ENCODE results near the gene ATP6V0C. TPM values are rescaled to one million over a fixed set of nuclear protein-coding genes. Genes with fewer than 3 reads are reported as not detected.
"Not testable (repeated sequence)": the region's sequence is repeated elsewhere in the genome, so short reads cannot be mapped to it uniquely, and the experiment has no call there.

ATP6V0C gene
- total RNA-seq, 2 donors from 2014 or later = 114 to 164 TPM

DNA sequence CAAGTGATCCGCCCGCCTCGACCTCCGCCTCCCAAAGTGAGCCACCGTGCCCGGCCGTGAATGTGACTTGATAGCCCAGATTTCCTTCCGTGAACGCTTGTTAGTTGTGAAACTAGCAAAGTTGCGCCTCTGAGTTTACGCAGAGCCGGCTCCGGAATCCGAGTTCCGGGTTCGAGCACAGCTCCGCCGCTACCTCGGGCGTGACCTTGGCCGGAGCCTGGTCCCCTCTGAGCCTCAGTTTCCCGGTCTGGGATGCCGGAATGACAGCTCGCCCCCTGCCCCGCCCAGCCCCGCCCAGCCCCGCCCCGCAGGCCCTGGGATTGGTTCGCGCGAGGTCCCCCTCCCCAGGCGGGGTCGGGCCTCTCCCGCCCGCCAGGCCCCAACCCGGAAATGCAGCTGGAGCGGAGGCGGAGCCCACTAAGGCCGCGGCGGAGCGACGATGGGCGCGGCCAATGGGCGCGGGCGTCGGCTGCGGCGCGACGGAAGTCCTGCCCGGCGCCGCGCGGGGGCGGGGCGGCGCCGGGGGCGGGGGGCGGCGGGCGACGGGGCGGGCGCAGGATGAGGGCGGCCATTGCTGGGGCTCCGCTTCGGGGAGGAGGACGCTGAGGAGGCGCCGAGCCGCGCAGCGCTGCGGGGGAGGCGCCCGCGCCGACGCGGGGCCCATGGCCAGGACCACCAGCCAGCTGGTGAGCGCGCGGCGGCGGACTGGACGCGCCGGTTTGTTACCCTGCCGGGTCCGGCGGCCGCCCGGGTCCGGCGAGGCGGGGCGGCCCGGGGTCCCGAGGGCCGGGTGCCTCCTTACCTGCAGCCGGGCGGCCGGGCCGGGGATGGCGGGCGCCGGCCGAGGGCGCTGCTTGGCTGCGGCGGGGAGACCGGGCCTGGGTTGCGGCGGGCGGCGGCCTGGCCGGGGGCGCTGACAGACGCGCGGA is 24.0 kb downstream of the ATP6V0C start, which contains the start of gene PDPK1:
PDPK1 (plus strand) TSS at position 571 of the 929 bp plus-strand sequence; CDS start at position 663, 92 bp downstream.
- Histone ChIP-seq H3K27ac (peak within 1 kb of the TSS; percentile 85 to 86), H3K4me1 (replicated peaks) (no peaks in the 10 kb centered on the region), H3K27me3 (replicated peaks; ENCODE audit: insufficient read depth) (no peaks in the 10 kb centered on the region), H3K4me3 (peak within 1 kb of the TSS; percentile 65 to 69), H3K36me3 (no peaks in the 10 kb centered on the region), H3K9me3 (no peaks in the 10 kb centered on the region)
- 2% methylated on average over 51 of the region's 126 CpGs for WGBS
- intact Hi-C loops (cut with DNase I) = loop anchor here (5.0 to 10.0 kb wide), 2 partner anchors 57 to 135 kb away; no protein-coding TSS in a partner anchor
- TF ChIP-seq, protein P1, sequence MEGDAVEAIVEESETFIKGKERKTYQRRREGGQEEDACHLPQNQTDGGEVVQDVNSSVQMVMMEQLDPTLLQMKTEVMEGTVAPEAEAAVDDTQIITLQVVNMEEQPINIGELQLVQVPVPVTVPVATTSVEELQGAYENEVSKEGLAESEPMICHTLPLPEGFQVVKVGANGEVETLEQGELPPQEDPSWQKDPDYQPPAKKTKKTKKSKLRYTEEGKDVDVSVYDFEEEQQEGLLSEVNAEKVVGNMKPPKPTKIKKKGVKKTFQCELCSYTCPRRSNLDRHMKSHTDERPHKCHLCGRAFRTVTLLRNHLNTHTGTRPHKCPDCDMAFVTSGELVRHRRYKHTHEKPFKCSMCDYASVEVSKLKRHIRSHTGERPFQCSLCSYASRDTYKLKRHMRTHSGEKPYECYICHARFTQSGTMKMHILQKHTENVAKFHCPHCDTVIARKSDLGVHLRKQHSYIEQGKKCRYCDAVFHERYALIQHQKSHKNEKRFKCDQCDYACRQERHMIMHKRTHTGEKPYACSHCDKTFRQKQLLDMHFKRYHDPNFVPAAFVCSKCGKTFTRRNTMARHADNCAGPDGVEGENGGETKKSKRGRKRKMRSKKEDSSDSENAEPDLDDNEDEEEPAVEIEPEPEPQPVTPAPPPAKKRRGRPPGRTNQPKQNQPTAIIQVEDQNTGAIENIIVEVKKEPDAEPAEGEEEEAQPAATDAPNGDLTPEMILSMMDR (IDR thresholded peaks at IDR 0.05) = peak in 1 of 4 experiments; percentile 22
- TF ChIP-seq POLR2A (IDR thresholded peaks at IDR 0.05) (peak; percentile 59), POLR2AphosphoS5 (IDR thresholded peaks at IDR 0.05) (peak; percentile 40)
- DNase-seq (ENCODE audit: low spot score) = peak; percentile 93

DNA sequence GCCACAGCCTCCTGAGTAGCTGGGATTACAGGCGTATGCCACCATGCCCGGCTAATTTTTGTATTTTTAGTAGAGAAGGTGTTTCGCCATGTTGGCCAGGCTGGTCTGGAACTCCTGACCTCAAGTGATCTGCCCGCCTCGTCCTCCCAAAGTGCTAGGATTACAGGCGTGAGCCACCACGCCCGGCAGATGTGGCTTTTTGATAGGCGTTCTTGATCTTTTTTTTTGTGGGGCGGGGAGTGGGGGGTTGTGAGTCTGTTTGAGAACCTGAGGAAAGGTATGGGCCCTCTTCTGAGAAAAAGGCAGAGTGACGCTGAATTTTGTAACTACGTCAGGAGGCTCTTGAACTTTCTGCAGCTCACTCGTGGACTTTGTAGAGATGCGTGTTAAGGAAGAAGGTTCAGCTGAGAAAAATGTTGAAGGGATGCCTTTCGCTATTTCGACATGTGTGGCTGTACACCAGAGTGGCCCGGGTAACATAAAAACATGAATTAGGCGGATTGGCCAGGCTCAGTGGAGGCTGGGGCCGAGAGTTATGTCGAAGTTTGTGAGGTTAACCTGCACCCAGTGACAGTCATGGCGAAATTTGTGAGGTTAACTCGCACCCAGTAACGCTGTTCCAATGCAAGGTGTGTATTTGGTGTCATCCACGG is 25.6 kb downstream of the ATP6V0C start:
- not testable (repeated sequence) for H3K4me1 ChIP-seq (replicated peaks); H3K27me3 ChIP-seq (replicated peaks; ENCODE audit: insufficient read depth); DNase-seq (ENCODE audit: low spot score); H3K9me3 ChIP-seq; H3K27ac ChIP-seq; H3K36me3 ChIP-seq
- WGBS = 83% methylated on average over 24 of the region's 24 CpGs
- intact Hi-C loops (cut with DNase I) = loop anchor here (5.0 to 10.0 kb wide), 2 partner anchors 55 to 133 kb away; no protein-coding TSS in a partner anchor
- H3K4me3 ChIP-seq = peak overlapping the region in 1 of 2 donors; percentile 69

DNA sequence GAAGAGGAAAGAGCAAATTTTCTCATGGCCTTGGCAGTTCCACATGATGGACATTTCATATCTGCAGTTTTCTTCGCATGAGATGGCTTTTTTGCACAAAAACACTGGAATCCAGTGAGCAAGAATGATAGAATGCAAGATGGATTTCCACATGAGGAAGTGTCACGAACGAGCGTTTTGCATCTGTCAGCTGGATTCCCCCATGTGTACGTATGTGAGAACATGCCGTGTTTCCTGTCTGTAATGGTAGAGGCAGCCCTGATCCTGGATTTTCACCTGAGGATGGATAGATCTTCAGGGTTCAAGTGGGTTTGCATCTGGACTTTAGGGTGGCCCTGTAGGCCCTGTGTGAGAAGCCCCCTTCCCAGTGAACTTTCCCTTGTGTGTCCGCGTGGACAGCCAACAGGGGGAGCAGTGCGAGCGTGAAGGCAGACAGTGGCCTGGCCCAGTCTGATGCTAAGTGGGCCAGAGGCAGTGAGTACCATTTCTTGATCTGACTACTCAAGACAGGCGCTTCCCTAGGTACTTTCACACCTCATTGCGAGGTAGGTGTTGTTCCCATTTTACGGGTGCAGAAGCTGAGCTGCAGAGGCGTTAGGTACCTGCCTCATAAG is 26.2 kb downstream of the ATP6V0C start:
- not testable (repeated sequence) for H3K4me3 ChIP-seq; H3K4me1 ChIP-seq (replicated peaks)

DNA sequence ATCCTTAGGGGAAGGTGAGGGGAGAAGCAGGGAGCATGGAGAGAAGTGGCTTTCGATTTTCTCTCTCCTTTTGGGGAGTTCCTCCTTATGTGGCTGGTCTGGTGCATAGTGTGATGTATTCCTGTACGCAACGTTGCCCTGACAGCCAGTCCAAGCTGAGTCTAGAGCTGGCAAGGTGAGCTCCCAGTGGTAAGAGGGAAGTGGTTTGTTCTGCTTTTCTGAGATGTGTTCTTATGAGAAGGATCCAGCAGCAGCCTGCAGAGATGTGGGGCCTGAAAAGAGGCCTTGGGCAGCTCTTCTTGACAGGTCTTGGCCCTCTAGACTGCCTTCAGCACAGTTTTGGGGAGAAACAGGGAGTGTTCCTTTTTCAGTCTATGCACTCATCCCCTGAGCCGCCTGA is 27.2 kb downstream of the ATP6V0C start:
- 81% methylated on average over 4 of the region's 4 CpGs for WGBS
- H3K36me3 ChIP-seq; DNase-seq (ENCODE audit: low spot score); H3K27ac ChIP-seq; intact Hi-C loops (cut with DNase I); H3K4me3 ChIP-seq; H3K27me3 ChIP-seq (replicated peaks; ENCODE audit: insufficient read depth); H3K4me1 ChIP-seq (replicated peaks); H3K9me3 ChIP-seq: not testable (repeated sequence)

More for the DNA sequence above, 26.2 kb downstream of the ATP6V0C start:
- DNase-seq (ENCODE audit: low spot score); H3K27me3 ChIP-seq (replicated peaks; ENCODE audit: insufficient read depth); H3K27ac ChIP-seq; H3K36me3 ChIP-seq; H3K9me3 ChIP-seq: not testable (repeated sequence)
- WGBS = 51% methylated on average over 14 of the region's 14 CpGs
- TF ChIP-seq, protein P1 (IDR thresholded peaks at IDR 0.05) = peak in 1 of 4 experiments; percentile 35
- intact Hi-C loops (cut with DNase I) = loop anchor here (5.0 to 10.0 kb wide), 2 partner anchors 55 to 132 kb away; no protein-coding TSS in a partner anchor

DNA sequence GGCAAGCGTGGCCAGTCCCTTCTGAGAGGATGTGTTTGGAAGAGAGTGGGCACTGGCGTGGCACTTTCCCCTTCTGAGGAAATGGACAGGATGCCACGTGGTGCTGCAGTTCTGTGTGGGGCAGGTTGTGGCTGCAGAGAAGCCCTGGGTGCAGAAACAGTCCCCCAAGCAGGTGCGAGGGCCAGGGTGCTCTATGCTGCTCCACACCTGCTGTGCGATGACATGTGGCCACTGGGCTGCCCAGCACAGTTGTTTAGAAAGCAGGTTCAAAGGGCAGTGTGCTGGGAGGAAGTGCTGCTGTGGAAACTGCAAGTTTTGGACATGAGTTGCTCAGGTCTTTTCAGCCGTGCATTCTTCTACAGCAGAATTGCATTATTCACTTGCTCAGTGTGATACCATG is 27.7 kb downstream of the ATP6V0C start:
- H3K27ac ChIP-seq; H3K27me3 ChIP-seq (replicated peaks; ENCODE audit: insufficient read depth); DNase-seq (ENCODE audit: low spot score); H3K4me3 ChIP-seq; H3K4me1 ChIP-seq (replicated peaks); intact Hi-C loops (cut with DNase I); H3K9me3 ChIP-seq; H3K36me3 ChIP-seq: not testable (repeated sequence)
- WGBS = 73% methylated on average over 6 of the region's 6 CpGs

DNA sequence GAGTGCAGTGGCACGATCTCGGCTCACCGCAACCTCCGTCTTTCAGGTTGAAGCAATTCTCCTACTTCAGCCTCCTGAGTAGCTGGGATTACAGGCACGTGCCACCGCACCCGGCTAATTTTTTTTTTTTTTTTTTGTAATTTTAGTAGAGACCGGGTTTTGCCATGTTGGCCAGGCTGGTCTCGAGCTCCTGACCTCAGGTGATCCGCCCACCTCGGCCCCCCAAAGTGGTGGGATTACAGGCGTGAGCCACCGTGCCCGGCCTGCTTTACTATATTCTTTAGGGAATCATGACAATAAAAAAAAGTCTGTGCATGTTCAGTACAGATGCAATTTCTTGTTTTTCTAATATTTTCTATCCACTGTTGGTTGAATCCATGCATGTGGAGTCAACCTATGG is 30.0 kb downstream of the ATP6V0C start:
- DNase-seq (ENCODE audit: low spot score); H3K4me3 ChIP-seq; H3K27ac ChIP-seq; H3K36me3 ChIP-seq; H3K4me1 ChIP-seq (replicated peaks); H3K27me3 ChIP-seq (replicated peaks; ENCODE audit: insufficient read depth); H3K9me3 ChIP-seq; intact Hi-C loops (cut with DNase I): not testable (repeated sequence)
- WGBS = 92% methylated on average over 14 of the region's 14 CpGs

DNA sequence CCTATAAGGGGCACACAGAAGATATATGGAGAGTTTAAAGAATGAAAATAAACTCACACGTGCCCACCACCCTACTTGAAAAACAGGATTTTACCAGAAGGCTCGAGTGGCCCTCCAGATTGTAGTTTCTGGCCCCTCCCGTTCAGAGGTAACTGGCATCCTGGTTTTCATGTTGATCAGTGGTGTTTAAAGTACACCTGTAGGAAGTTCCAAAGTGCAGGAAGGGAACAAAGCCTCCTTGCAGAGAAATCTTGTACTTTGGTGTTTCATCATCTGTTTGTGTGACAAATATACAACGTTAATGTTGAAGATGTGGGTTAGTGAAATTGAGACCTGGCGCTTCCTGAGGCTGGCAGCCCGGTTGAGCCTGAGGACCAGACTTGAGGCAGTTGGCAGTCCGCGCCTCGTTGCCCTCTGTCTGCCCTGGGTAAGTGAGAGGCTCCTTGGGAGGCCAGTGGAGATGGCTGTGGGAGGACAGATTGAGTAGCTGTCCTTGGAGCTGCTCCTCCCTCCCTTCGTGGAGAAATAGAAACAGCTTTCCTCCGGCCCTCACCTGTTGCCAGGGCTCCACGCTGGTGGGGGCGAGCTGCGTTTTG is 36.6 kb downstream of the ATP6V0C start:
- H3K36me3 ChIP-seq; H3K27me3 ChIP-seq (replicated peaks; ENCODE audit: insufficient read depth); DNase-seq (ENCODE audit: low spot score); H3K27ac ChIP-seq; H3K4me1 ChIP-seq (replicated peaks); intact Hi-C loops (cut with DNase I); H3K4me3 ChIP-seq; H3K9me3 ChIP-seq: not testable (repeated sequence)
- WGBS = no CpG with 5 or more reads among the region's 14 CpGs

DNA sequence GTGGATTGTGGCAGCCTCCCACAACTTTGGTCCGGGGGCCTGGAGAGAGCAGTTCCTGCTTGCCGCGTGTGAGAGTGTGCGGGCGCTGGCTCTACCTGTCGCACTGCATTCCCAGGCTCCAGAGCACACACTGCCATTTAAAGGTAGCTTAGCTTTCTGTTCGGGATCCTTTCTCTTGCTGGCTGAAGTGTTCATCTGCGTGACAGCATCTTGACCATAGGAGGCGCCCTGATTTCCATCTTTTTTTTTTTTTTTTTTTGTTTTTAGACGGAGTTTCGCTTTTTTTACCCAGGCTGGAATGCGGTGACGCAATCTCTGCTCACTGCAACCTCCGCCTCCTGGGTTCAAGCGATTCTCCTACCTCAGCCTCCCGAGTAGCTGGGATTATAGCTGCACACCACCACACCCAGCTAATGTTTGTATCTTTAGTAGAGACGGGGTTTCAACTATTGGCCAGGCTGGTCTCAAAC is 37.7 kb downstream of the ATP6V0C start:
- H3K4me3 ChIP-seq; H3K27me3 ChIP-seq (replicated peaks; ENCODE audit: insufficient read depth); DNase-seq (ENCODE audit: low spot score); H3K9me3 ChIP-seq; H3K4me1 ChIP-seq (replicated peaks); intact Hi-C loops (cut with DNase I); H3K36me3 ChIP-seq: not testable (repeated sequence)
- WGBS = 42% methylated on average over 16 of the region's 17 CpGs
- H3K27ac ChIP-seq = peak overlapping the region; percentile 60 to 62

DNA sequence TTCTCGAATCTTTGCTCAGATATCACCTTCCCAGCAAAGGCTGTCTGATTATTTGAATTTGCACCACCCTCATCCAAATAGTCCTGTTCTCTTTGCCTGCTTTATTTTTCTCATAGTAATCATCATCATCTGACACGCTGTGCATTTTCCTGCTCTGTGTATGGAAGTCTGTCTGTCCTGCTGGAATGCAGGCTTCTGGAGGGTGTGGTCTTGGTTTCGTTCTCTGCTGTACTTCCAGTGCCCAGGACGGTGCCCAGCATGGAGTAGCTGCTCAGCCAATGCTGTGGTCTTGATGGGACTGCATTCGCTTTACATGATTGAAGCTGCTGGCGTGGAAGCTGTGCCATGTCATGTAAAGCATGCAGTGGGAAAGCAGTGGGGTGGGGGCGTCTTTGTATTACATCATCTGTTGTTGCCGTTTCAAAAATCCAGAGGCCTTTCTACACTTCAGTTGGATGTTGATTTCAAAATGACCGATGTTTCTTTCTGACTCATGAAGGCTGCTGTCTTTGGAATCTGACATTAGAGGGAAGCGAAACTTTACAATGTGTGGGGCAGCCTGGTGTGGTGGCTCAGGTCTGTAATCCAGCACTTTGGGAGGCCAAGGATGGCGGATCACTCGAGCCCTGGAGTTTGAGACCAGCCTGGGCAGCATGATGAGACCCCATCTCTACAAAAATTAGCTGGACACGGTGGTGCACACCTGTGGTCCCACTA is 41.1 kb downstream of the ATP6V0C start:
- H3K4me1 ChIP-seq (replicated peaks); H3K4me3 ChIP-seq; H3K36me3 ChIP-seq; H3K9me3 ChIP-seq; H3K27ac ChIP-seq; H3K27me3 ChIP-seq (replicated peaks; ENCODE audit: insufficient read depth); intact Hi-C loops (cut with DNase I); DNase-seq (ENCODE audit: low spot score): not testable (repeated sequence)
- no CpG with 5 or more reads among the region's 13 CpGs for WGBS

All from prostate gland (tissue), 2 donors.